Esophagus muscularis mucosa (tissue), 3 donors: ENCODE measurements around the gene SPDYE2.
"Not testable (repeated sequence)": the region's sequence is repeated elsewhere in the genome, so short reads cannot be mapped to it uniquely, and the experiment has no call there.

Source experiments
- CTCF ChIP-seq, 3 experiments: fragments of 200-600 bp in 2 of 3; fragments of 450-650 bp in 1 of 3; sonication (generic) in 2 of 3; IDR thresholded peaks; one replicate each; pipeline ENCODE4 v1.5.1; 2017 to 2019; ENCODE audit warnings: antibody characterized with exemption in 3 of 3, mild to moderate bottlenecking in 2 of 3, moderate library complexity in 1 of 3
- POLR2AphosphoS5 ChIP-seq, 2 donors: sonication (generic); formaldehyde crosslinking; IDR thresholded peaks; one replicate each; pipeline ENCODE4 v1.6.1; 2017; ENCODE audit warnings: antibody characterized with exemption in 2 of 2

- not testable (repeated sequence) for TF ChIP-seq CTCF, POLR2AphosphoS5 (IDR thresholded peaks at IDR 0.05)
These were observed 8.3 kb upstream of the SPDYE2 start for GRCh38 chr7:102542771-102543170.
